GM23338 (cell line): ENCODE results near the gene C3orf62. TPM values are rescaled to one million over a fixed set of nuclear protein-coding genes. Genes with fewer than 3 reads are reported as not detected.

Experiments used
- ATAC-seq: fragments of 200-7000 bp; cut with Tn5 transposase; 3 replicates; pipeline ENCODE4 v1.9.1; 2020
- DNase-seq: peaks from one replicate; pipeline ENCODE4 v3.0.0-alpha.2; 2015; ENCODE audit warnings: low spot score
- H2AFZ ChIP-seq: fragments of 200-600 bp; sonication (generic); 2 replicates; pipeline ENCODE4 v1.8.0; 2016; ENCODE audit warnings: antibody characterized with exemption, mild to moderate bottlenecking, moderate library complexity
- H3F3A ChIP-seq: fragments of 200-600 bp; sonication (generic); replicated peaks from 2 replicates; pipeline ENCODE4 v1.8.0; 2017; ENCODE audit warnings: antibody characterized with exemption, mixed run types, low read depth
- H3K27ac ChIP-seq: fragments of 200-600 bp; sonication (generic); 2 replicates; pipeline ENCODE4 v1.6.1; 2016; ENCODE audit warnings: low read depth
- H3K27me3 ChIP-seq: fragments of 200-600 bp; sonication (generic); 2 replicates; pipeline ENCODE4 v1.8.0; 2016; ENCODE audit warnings: mild to moderate bottlenecking, mixed run types, moderate library complexity; ENCODE audit not compliant: insufficient read depth
- H3K36me3 ChIP-seq: fragments of 200-600 bp; sonication (generic); 2 replicates; pipeline ENCODE4 v1.8.0; 2016; ENCODE audit warnings: mild to moderate bottlenecking; ENCODE audit not compliant: insufficient read depth
- H3K4me1 ChIP-seq: fragments of 200-600 bp; sonication (generic); 2 replicates; pipeline ENCODE4 v1.8.0; 2016; ENCODE audit warnings: mild to moderate bottlenecking, moderate library complexity; ENCODE audit not compliant: insufficient read depth
- H3K4me2 ChIP-seq: fragments of 200-600 bp; sonication (generic); 2 replicates; pipeline ENCODE4 v1.7.1; 2017; ENCODE audit warnings: mixed run types
- H3K4me3 ChIP-seq: fragments of 200-600 bp; sonication (generic); 2 replicates; pipeline ENCODE4 v1.6.1; 2016; ENCODE audit warnings: mixed run types
- H3K79me2 ChIP-seq: fragments of 200-600 bp; sonication (generic); replicated peaks from 2 replicates; pipeline ENCODE4 v1.8.0; 2017; ENCODE audit warnings: mild to moderate bottlenecking; ENCODE audit not compliant: insufficient read depth
- H3K9me2 ChIP-seq: fragments of 200-600 bp; sonication (generic); 2 replicates; pipeline ENCODE4 v1.8.0; 2017; ENCODE audit not compliant: insufficient read depth
- H4K20me1 ChIP-seq: fragments of 200-600 bp; sonication (generic); replicated peaks from 2 replicates; pipeline ENCODE4 v1.8.0; 2017; ENCODE audit warnings: mild to moderate bottlenecking; ENCODE audit not compliant: insufficient read depth
- H3K27ac Mint-ChIP-seq: 2 replicates; pipeline ENCODE4 v1.8.0; 2020; ENCODE audit warnings: inconsistent platforms, mild to moderate bottlenecking, moderate library complexity, mixed read lengths
- H3K27me3 Mint-ChIP-seq: 3 replicates; pipeline ENCODE4 v1.8.0; 2022; ENCODE audit warnings: low read depth, mild to moderate bottlenecking, moderate library complexity, mixed read lengths, inconsistent platforms; ENCODE audit not compliant: insufficient read depth, poor library complexity
- H3K36me3 Mint-ChIP-seq: 3 replicates; pipeline ENCODE4 v1.8.0; 2021; ENCODE audit warnings: low read depth, mild to moderate bottlenecking, inconsistent platforms, moderate library complexity, mixed read lengths
- H3K4me1 Mint-ChIP-seq: 3 replicates; pipeline ENCODE4 v1.8.0; 2020; ENCODE audit warnings: mild to moderate bottlenecking, inconsistent platforms, mixed read lengths
- H3K4me3 Mint-ChIP-seq: 3 replicates; pipeline ENCODE4 v1.8.0; 2021; ENCODE audit warnings: moderate library complexity, mild to moderate bottlenecking, inconsistent platforms, mixed read lengths
- H3K9me3 Mint-ChIP-seq: 3 replicates; pipeline ENCODE4 v1.8.0; 2020; ENCODE audit warnings: moderate library complexity, mild to moderate bottlenecking, inconsistent platforms, mixed read lengths
- CREB1 ChIP-seq: fragments of 250-450 bp; sonication (Bioruptor Pico); IDR thresholded peaks from 2 replicates; pipeline ENCODE4 v1.5.0; 2020; ENCODE audit warnings: low read depth, mild to moderate bottlenecking, moderate library complexity
- STAT1 ChIP-seq: IDR thresholded peaks from one replicate; pipeline ENCODE4 v1.6.1; 2016; ENCODE audit warnings: antibody characterized with exemption; ENCODE audit not compliant: unreplicated experiment
- ZNF114 ChIP-seq: fragments of 250-450 bp; sonication (Bioruptor Pico); IDR thresholded peaks from 2 replicates; pipeline ENCODE4 v1.5.0; 2020; ENCODE audit warnings: mild to moderate bottlenecking, moderate library complexity
- polyA plus RNA-seq: library from polyadenylated mRNA; unstranded; fragments of >200 nt; fragmentation: Nextera tagmentation; extraction: Ambion mirVana; gene quantifications from 2 replicates; pipeline ENCODE4 v1.2.1, GENCODE V29; 2016
- total RNA-seq: library from RNA; depleted of rRNA; stranded (reverse); fragments of >200 nt; shearing (Covaris generic); gene quantifications from 2 replicates; pipeline ENCODE4 v1.2.3, GENCODE V29; 2014
- TF ChIP-seq, protein P1 (sequence below): IDR thresholded peaks from one replicate; pipeline ENCODE4 v1.6.1; 2018; ENCODE audit warnings: antibody characterized with exemption; ENCODE audit not compliant: unreplicated experiment

C3orf62 gene
- total and polyA plus RNA-seq, 2 experiments from 2014 or later: 1.6 to 2.4 TPM

DNA sequence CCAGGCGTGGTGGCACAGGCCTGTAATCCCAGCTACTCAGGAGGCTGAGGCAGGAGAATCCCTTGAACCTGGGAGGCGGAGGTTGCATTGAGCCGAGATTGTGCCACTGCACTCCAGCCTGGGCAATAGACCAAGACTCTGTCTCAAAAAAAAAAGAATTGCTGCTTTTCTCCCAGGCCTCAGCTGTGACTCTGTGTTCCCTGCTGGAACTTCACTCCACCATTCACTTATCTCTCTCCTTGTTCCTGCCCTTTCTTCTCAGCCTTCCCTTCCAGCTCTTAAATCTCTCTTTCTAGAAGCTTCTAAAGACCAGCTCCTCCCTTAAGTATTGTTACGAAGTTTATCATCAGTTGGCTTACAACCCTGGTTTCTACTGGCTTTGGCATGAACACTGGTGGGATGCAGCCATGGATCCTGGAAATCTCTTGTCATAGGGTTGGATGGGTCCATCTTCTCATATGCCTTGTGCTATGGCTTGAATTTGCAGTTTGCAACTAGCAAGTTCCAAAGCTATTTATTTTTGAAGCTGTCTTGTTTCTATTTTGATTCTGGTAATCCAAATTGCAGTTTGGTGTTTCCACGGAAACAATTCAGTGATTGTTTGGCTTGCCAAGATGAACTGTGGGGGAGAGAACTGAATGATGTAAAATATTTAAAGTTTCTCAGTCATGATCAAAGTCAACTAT lies 10.5 kb downstream of the C3orf62 start:
- DNase-seq (no peak), ATAC-seq (no peak)
- H3K79me2 ChIP-seq: no peaks in the 10 kb centered on the region
- no peaks in the 10 kb centered on the region for H3K36me3 ChIP-seq
- Mint-ChIP-seq H3K27me3 (peaks cover 4% of the 10 kb centered on the region), H3K27ac (no peak overlapping the region), H3K4me3 (no peak overlapping the region), H3K9me3 (no peaks in the 10 kb centered on the region), H3K36me3 (no peaks in the 10 kb centered on the region), H3K4me1 (no peaks in the 10 kb centered on the region)
- no peaks in the 10 kb centered on the region for H3F3A ChIP-seq
- no peaks in the 10 kb centered on the region for H3K4me1 ChIP-seq
- H3K27ac ChIP-seq: no peak overlapping the region
- TF ChIP-seq ZNF114 (CRISPR knock-in tag) (no peak), STAT1 (no peak)
- TF ChIP-seq, protein P1, sequence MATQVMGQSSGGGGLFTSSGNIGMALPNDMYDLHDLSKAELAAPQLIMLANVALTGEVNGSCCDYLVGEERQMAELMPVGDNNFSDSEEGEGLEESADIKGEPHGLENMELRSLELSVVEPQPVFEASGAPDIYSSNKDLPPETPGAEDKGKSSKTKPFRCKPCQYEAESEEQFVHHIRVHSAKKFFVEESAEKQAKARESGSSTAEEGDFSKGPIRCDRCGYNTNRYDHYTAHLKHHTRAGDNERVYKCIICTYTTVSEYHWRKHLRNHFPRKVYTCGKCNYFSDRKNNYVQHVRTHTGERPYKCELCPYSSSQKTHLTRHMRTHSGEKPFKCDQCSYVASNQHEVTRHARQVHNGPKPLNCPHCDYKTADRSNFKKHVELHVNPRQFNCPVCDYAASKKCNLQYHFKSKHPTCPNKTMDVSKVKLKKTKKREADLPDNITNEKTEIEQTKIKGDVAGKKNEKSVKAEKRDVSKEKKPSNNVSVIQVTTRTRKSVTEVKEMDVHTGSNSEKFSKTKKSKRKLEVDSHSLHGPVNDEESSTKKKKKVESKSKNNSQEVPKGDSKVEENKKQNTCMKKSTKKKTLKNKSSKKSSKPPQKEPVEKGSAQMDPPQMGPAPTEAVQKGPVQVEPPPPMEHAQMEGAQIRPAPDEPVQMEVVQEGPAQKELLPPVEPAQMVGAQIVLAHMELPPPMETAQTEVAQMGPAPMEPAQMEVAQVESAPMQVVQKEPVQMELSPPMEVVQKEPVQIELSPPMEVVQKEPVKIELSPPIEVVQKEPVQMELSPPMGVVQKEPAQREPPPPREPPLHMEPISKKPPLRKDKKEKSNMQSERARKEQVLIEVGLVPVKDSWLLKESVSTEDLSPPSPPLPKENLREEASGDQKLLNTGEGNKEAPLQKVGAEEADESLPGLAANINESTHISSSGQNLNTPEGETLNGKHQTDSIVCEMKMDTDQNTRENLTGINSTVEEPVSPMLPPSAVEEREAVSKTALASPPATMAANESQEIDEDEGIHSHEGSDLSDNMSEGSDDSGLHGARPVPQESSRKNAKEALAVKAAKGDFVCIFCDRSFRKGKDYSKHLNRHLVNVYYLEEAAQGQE: no peak
- H3K4me3 ChIP-seq: no peak overlapping the region
- H3K9me2 ChIP-seq: no peaks in the 10 kb centered on the region
- no peaks in the 10 kb centered on the region for H4K20me1 ChIP-seq
- no peaks in the 10 kb centered on the region for H3K27me3 ChIP-seq
- H3K4me2 ChIP-seq: no peak overlapping the region
- no peak overlapping the region for H2AFZ ChIP-seq

DNA sequence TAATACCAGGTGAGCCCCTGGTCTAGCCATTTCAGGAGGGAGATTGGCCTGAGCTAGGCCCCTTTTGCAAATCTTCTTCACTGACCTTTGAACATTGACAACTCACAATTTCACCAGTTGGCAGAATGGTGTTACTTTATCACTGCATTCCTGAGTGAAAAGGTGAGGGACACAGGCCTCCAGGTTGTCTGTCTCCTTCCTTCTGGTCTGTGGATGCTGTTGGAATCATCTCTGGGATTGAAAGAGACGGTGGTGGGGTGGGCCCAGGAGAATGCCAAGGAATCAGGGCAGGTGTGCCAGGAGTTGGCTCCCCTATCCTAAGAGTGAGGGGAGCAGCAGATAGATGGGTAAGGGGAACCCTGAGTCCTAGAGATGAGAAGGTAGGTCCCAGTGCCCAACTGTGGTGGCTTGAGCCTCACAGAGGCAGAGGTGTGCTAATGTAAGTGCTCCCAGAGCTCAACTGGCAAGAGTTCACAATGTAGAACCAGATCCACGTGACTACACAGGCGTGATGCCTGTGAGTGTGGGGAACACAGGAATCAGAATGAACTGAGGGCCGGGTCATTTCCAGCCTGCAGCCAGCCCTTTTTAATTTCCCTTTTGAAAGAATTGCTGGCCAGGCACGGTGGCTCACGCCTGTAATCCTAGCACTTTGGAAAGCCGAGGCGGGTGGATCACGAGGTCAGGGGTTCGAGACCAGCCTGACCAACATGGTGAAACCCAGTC lies 11.2 kb downstream of the C3orf62 start:
- DNase-seq (no peak), ATAC-seq (no peak)
- Mint-ChIP-seq H3K27ac (no peak overlapping the region), H3K9me3 (no peaks in the 10 kb centered on the region), H3K27me3 (peaks cover 6% of the 10 kb centered on the region), H3K36me3 (no peaks in the 10 kb centered on the region), H3K4me1 (no peaks in the 10 kb centered on the region), H3K4me3 (no peak overlapping the region)
- H3K27me3 ChIP-seq: no peaks in the 10 kb centered on the region
- TF ChIP-seq, protein P1: no peak
- TF ChIP-seq CREB1 (CRISPR knock-in tag): no peak
- TF ChIP-seq ZNF114 (CRISPR knock-in tag): no peak
- TF ChIP-seq STAT1: no peak
- no peaks in the 10 kb centered on the region for H3K9me2 ChIP-seq
- no peaks in the 10 kb centered on the region for H4K20me1 ChIP-seq
- H3K4me3 ChIP-seq: no peak overlapping the region
- no peaks in the 10 kb centered on the region for H3F3A ChIP-seq
- H3K4me1 ChIP-seq: no peaks in the 10 kb centered on the region
- H3K79me2 ChIP-seq: no peaks in the 10 kb centered on the region
- no peak overlapping the region for H3K27ac ChIP-seq
- H3K36me3 ChIP-seq: no peaks in the 10 kb centered on the region
- no peak overlapping the region for H3K4me2 ChIP-seq
- no peak overlapping the region for H2AFZ ChIP-seq
